Measurements from ENCODE around the gene ELMO3.

ELMO3 gene

DNA sequence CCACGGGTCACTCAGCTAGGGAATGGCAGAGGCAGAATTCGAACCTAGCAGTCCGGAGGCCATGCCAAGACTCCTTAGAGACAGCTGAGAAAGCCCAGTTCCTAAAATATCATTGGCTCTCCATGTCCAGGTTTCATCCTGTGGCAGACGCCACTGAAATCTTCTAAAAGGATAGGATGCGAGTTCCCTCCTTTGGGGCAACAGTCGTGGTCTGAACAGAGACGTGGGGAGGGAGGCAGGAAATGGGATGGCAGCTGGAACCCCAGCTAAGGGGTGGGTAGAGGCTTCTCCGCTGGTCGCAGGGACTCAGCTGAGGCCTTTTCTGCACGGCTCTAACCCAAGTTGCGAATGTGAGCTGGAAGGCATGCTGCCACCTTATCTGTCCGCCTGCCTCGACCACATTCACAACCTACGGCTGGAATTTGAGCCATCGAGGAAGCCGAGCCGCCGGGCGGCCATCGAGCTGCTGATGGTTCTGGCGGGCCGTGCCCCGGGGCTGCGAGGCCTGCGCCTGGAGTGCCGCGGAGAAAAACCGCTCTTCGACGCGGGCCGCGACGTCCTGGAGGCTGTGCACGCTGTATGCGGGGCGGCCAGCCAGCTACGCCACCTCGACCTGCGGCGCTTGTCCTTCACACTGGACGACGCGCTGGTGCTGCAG is 36.3 kb upstream of the ELMO3 start:
- H3K4me3 ChIP-seq: peak overlapping the region in 5 of 7 experiments; percentile 6 to 41 (median 24)
- peak overlapping the region in 3 of 21 experiments; percentile 2 to 69 (median 40) for H3K27ac ChIP-seq

GRCh38 chr16:67163164-67163998 is 35.5 kb upstream of the ELMO3 start:
- peak overlapping the region; percentile 6 to 41 (median 23) for H3K4me3 ChIP-seq
- peak overlapping the region in 12 of 21 experiments; percentile 2 to 69 (median 40) for H3K27ac ChIP-seq

DNA sequence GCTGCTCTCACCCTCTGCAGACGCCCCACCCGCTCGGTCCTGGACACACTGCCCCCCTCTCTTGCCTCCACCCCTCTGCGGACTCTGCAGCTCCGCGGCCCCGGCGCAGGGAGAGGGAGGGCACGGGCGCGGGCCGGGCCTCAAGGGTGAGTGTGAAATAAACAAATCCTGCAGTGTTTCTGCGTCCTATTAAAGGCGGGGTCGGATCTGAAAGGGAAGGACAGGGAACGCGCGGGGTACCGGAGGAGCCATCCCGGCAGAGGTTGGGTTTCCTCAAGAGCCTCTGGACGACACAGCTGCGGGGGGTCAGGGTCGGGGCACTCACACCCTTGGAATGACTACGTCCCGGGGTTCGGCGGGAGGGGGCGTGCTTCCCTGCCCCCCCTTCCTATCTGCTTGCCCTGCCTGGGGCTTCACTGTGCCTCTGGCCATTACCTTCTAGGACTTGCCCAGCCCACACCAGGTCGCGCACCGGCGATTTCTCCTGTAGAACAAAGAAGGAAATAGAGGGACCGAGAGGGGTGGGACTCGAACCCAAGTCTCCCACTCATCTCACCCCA is 34.9 kb upstream of the ELMO3 start:
- peak overlapping the region; percentile 6 to 41 (median 23) for H3K4me3 ChIP-seq
- peak overlapping the region in 12 of 21 experiments; percentile 2 to 69 (median 40) for H3K27ac ChIP-seq

GRCh38 chr16:67164599-67165061 is 34.3 kb upstream of the ELMO3 start, which contains the start of gene HSF4:
Gene HSF4 (plus strand): TSS chr16:67164745. CDS start chr16:67164812, 67 bp downstream.
- H3K4me3 ChIP-seq: peak within 1 kb of the TSS; percentile 6 to 41 (median 23)
- peak within 1 kb of the TSS in 13 of 21 experiments; percentile 2 to 69 (median 41) for H3K27ac ChIP-seq

DNA sequence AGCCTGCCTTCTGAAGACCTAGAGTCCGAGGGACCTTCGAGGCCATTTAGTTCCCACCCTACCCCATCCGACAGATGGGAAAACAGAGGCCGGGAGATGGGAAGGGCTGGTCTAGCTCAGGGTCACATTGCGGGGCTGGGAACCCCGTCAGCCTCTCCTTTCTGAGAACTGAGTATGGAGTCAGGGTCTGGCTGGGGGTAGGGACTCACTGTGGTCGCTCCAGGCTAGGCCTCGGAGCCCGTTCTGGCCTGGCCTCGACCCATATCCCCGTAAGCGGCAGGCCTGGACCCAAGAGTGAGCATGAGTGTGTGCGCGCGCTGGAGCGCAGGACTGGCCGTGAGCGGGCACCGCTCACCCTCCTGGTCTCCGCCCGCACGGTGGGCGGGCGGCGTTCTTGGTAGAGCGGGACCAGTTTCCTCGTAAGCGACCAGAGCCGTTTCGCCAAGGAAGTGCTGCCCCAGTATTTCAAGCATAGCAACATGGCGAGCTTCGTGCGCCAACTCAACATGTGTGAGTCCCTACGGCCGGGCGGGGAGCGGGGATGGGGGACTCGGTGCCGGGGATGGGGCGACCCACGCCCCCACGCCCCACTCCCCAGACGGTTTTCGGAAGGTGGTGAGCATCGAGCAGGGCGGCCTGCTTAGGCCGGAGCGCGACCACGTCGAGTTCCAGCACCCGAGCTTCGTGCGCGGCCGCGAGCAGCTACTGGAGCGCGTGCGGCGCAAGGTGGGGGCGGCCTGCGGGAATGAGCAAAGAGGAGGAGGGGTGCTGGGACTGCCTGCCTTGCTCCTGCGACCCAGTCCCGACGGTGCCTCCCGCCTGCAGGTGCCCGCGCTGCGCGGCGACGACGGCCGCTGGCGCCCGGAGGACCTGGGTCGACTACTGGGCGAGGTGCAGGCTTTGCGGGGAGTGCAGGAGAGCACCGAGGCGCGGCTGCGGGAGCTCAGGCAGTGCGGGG is 33.5 kb upstream of the ELMO3 start:
- peak overlapping the region in 5 of 21 experiments; percentile 2 to 67 (median 47) for H3K27ac ChIP-seq
- peak overlapping the region in 1 of 7 experiments; percentile 41 for H3K4me3 ChIP-seq

- no peak overlapping the region for H3K27ac ChIP-seq
- no peak overlapping the region for H3K4me3 ChIP-seq
These were observed 32.8 kb upstream of the ELMO3 start for GRCh38 chr16:67166110-67166547.

- Histone ChIP-seq H3K4me3 (no peak overlapping the region), H3K27ac (no peak overlapping the region)
These were observed 32.2 kb upstream of the ELMO3 start for GRCh38 chr16:67166598-67167168.

GRCh38 chr16:67167588-67167987 is 31.3 kb upstream of the ELMO3 start:
- H3K27ac ChIP-seq: no peak overlapping the region
- no peak overlapping the region for H3K4me3 ChIP-seq

DNA sequence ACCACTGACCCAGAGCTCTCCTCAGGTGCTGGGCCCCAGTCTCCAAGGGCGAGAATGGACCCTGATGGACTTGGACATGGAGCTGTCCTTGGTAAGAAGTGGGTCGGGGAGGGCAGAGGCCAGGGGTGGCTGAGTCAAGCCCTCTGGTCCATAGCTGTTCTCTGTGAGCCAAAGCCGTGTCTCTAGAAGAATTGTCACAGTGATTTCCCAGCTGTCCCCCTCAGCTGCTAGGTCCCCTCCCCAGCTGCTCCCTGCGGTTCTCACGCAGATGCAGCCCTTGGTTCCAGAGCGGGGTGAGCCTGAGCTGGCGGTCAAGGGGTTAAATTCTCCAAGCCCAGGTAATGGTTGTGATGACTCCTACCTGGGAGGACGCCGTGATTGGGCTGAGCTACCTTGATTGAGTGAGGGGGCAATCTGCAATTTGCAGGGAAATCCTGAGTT is 29.9 kb upstream of the ELMO3 start:
- H3K4me3 ChIP-seq: no peak overlapping the region

DNA sequence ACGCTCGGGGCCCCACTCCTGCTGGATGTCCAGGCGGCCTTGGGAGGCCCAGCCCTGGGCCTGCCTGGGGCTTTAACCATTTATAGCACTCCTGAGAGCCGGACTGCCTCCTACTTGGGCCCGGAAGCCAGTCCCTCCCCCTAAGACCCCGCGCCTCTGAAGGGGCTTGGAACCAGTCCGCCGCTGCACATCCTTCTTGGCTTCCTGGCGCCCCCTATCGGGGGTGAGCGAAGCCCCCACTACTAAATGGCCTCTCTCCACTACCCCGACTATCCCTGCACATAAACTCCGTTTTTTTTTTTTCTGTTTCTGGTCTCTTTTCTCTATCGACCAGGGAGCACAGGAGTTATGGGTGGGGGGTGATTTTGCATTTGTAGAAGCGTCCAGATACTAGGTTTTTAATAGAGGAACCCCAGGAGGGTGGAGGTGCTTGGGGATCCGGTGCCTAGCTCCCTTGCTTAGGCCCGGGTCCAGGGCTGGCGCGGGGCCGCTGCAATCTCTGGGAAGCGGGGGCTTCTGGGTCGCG is 29.2 kb upstream of the ELMO3 start:
- Histone ChIP-seq H3K27ac (peak overlapping the region; percentile 14 to 96 (median 86)), H3K4me3 (peak overlapping the region; percentile 27 to 45 (median 34))

More for the DNA sequence above, 29.9 kb upstream of the ELMO3 start:
- peak overlapping the region in 6 of 21 experiments; percentile 44 to 90 (median 86) for H3K27ac ChIP-seq

DNA sequence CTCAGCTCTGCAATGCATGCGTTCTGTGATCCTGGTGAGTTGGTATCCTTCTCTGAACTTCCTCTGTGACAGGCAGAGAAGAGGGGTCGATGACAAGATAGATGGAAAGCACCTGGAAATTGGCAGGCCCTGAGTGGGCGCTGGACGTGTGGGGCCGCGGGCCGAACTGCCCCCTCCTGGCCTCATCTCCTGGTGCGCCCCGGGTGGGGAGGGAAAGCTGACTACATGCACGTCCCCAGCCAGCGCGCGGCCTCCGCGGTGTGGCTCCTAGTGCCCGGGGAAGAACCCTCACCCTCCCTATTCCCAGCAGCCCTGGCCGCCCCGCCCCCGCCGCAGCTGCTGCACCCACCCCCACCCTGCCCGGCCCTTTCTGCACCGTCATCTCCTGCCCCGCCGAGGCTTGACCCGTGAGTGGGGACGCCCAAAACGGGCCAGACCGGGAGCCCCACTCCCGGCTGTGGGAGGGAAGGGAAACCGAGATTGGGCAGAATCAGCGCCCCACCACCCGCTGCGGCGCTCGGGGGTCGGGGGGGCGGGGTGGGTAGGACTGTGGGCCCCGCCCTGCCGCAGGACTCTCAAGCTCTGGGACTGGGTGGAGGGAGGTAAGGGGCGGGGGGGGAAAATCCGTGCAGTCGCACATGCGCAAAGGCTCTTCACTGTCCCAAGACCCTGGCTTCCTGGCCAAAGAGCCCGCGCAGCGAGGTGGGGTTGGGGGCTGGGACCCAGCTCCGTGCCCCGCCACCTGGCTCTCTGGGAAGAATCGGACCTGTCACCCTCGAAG is 28.6 kb upstream of the ELMO3 start, which contains the start of gene NOL3:
Gene NOL3, plus strand, starts transcription at position 371 of the 781 bp plus-strand sequence.
- Histone ChIP-seq H3K4me3 (peak within 1 kb of the TSS; percentile 27 to 45 (median 34)), H3K27ac (peak within 1 kb of the TSS; percentile 31 to 96 (median 86))

DNA sequence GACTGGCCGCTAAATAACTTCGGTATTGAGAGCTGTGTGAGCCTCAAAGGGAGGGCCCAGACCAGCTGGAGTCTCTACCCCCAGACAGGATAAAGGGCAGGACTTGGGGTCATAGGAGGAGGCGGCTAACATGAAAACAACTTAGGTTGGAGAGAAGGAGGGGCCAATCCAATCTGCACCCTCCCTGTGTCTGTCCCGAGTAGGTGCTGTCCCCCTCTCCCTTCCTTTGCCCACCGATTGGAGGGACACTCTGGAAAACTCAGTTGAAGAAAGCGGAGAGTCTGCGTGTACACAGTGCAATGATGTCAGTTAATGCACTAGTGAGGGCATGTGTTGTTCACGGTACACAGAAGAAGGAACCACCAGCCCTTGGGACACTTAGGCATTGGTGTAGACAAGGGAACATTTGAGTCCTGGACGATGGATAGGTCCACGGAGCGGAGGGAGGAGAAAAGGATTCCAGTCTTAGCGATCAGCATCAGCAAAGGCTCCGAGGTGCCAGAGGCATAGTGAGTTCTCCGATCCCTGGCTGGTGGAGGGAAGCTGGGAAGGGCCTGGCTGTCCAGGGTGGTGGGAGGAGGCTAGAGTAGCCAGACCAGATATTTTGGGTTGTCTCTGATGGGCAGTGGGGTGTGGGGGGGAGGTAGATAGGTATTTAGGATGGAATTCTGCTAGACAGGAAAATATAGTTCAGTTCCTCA is 27.8 kb upstream of the ELMO3 start:
- H3K27ac ChIP-seq: peak overlapping the region; percentile 31 to 96 (median 86)
- H3K4me3 ChIP-seq: peak overlapping the region; percentile 27 to 45 (median 34)

- Histone ChIP-seq H3K27ac (peak overlapping the region in 20 of 21 experiments; percentile 47 to 85 (median 77)), H3K4me3 (peak overlapping the region in 3 of 7 experiments; percentile 28 to 40 (median 35))
These were observed 25.6 kb upstream of the ELMO3 start for GRCh38 chr16:67173323-67173722.

DNA sequence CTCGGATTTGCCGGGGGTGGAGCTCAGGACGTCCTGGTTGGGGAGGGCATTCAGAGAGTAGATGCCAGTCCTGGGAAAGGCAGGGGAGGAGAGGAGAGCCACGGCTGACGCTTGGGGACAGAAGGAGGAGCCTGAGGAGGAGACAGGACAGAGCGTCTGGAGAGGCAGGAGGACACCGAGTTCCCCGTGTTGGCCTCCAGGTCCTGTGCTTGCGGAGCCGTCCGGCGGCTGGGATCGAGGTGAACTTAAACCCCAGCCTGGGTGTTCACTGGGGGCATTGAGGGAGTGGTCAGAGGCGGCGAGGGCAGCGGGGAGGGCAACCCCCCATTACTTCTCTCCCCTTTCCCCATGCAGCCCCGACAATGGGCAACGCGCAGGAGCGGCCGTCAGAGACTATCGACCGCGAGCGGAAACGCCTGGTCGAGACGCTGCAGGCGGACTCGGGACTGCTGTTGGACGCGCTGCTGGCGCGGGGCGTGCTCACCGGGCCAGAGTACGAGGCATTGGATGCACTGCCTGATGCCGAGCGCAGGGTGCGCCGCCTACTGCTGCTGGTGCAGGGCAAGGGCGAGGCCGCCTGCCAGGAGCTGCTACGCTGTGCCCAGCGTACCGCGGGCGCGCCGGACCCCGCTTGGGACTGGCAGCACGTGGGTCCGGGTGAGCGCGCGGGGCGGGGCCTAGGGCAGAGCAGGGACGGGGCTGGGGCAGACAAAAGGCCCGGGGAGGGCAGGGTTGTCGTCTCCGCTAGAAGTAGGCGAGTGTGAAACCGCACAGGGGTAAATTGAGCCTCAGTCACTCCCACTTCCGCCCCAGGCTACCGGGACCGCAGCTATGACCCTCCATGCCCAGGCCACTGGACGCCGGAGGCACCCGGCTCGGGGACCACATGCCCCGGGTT is 24.9 kb upstream of the ELMO3 start:
- peak overlapping the region; percentile 27 to 40 (median 34) for H3K4me3 ChIP-seq
- peak overlapping the region in 20 of 21 experiments; percentile 47 to 85 (median 77) for H3K27ac ChIP-seq

DNA sequence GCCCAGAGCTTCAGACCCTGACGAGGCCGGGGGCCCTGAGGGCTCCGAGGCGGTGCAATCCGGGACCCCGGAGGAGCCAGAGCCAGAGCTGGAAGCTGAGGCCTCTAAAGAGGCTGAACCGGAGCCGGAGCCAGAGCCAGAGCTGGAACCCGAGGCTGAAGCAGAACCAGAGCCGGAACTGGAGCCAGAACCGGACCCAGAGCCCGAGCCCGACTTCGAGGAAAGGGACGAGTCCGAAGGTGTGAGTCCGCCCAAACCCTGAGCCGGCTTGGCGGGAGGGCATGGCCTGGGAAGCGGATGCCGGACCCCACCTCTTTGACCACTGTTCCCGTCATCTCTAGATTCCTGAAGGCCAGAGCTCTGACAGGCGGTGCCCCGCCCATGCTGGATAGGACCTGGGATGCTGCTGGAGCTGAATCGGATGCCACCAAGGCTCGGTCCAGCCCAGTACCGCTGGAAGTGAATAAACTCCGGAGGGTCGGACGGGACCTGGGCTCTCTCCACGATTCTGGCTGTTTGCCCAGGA is 24.2 kb upstream of the ELMO3 start:
- H3K27ac ChIP-seq: peak overlapping the region in 17 of 21 experiments; percentile 18 to 85 (median 78)
- H3K4me3 ChIP-seq: peak overlapping the region; percentile 27 to 40 (median 34)
